ENCODE results near the gene DAAM2. TPM values are rescaled to one million over a fixed set of nuclear protein-coding genes. Genes with fewer than 3 reads are reported as not detected.

The DAAM2 gene
- polyA plus RNA-seq, 3 donors, result not detected

DNA sequence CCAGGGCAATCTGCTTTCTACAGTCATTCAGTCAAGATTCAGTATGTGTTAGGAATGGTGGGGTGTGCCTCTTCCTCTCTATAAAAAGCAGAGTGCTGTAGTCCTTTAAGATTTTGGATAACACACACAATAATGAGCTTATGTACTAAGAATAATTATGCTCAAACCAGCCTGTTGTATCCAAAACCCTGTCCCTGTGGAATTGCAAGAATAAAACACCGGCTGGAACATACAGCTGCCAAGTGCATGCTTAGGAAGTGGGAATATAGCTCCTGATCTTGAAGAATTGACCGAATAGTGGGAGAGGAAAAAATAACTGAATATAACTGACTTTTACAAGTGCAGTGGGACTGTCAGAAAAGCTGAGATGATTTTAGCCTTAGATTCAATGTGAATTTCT, 143.1 kb downstream of the DAAM2 start:
- WGBS (ENCODE audit: insufficient coverage), result no CpG with 5 or more reads among the region's 2 CpGs
- H3K9me3 ChIP-seq (replicated peaks in 1 of 2; ENCODE audit: control insufficient read depth in 1 of 2, insufficient read depth in 1 of 2, low read length in 2 of 2), result no peaks in the 10 kb centered on the region
- no peak overlapping the region for H3K4me3 ChIP-seq (replicated peaks in 1 of 3; ENCODE audit: low read depth in 2 of 3, low read length in 3 of 3)
- TF ChIP-seq, protein P1, sequence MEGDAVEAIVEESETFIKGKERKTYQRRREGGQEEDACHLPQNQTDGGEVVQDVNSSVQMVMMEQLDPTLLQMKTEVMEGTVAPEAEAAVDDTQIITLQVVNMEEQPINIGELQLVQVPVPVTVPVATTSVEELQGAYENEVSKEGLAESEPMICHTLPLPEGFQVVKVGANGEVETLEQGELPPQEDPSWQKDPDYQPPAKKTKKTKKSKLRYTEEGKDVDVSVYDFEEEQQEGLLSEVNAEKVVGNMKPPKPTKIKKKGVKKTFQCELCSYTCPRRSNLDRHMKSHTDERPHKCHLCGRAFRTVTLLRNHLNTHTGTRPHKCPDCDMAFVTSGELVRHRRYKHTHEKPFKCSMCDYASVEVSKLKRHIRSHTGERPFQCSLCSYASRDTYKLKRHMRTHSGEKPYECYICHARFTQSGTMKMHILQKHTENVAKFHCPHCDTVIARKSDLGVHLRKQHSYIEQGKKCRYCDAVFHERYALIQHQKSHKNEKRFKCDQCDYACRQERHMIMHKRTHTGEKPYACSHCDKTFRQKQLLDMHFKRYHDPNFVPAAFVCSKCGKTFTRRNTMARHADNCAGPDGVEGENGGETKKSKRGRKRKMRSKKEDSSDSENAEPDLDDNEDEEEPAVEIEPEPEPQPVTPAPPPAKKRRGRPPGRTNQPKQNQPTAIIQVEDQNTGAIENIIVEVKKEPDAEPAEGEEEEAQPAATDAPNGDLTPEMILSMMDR (IDR thresholded peaks at IDR 0.05), result no peak
- H2AFZ ChIP-seq (ENCODE audit: insufficient read depth, low read depth, low read length, poor library complexity, severe bottlenecking), result no peak overlapping the region
- no peak overlapping the region for H3K4me2 ChIP-seq (replicated peaks; ENCODE audit: extremely low read depth, low read length, poor library complexity, severe bottlenecking)
- H3K27me3 Mint-ChIP-seq (ENCODE audit: low read depth in 3 of 3), result peaks cover 33 to 39% (median 36%) of the 10 kb centered on the region in 3 donors
- no peak overlapping the region for H3K4me3 Mint-ChIP-seq
- DNase-seq, result no peak
- no peaks in the 10 kb centered on the region for H4K20me1 ChIP-seq (ENCODE audit: insufficient read depth, low read length)
- peaks cover 23 to 40% of the 10 kb centered on the region in 2 donors for H3K27me3 ChIP-seq (ENCODE audit: control insufficient read depth in 2 of 2, insufficient read depth in 2 of 2, low read length in 2 of 2)
- peaks cover 0 to 6% of the 10 kb centered on the region in 2 donors for H3K4me1 ChIP-seq (ENCODE audit: control insufficient read depth in 1 of 2, insufficient read depth in 2 of 2, low read length in 2 of 2)
- H3K79me2 ChIP-seq (ENCODE audit: insufficient read depth, low read length), result no peaks in the 10 kb centered on the region
- peaks cover 2% of the 10 kb centered on the region for H3K4me1 Mint-ChIP-seq
- intact Hi-C loops (cut with micrococcal nuclease), result no loop called here
- H3K27ac Mint-ChIP-seq, result no peak overlapping the region
- H3K36me3 Mint-ChIP-seq, result no peaks in the 10 kb centered on the region
- H3K27ac ChIP-seq (ENCODE audit: low read depth in 1 of 2, low read length in 2 of 2), result no peak overlapping the region
- no peaks in the 10 kb centered on the region for H3K36me3 ChIP-seq (replicated peaks in 1 of 2; ENCODE audit: control insufficient read depth in 1 of 2, insufficient read depth in 2 of 2, low read length in 2 of 2)
- peaks cover 0 to 9% (median 0%) of the 10 kb centered on the region in 7 donors for H3K9me3 Mint-ChIP-seq
- H3K9ac ChIP-seq (ENCODE audit: insufficient read depth, low read length, poor library complexity, severe bottlenecking), result no peak overlapping the region

DNA sequence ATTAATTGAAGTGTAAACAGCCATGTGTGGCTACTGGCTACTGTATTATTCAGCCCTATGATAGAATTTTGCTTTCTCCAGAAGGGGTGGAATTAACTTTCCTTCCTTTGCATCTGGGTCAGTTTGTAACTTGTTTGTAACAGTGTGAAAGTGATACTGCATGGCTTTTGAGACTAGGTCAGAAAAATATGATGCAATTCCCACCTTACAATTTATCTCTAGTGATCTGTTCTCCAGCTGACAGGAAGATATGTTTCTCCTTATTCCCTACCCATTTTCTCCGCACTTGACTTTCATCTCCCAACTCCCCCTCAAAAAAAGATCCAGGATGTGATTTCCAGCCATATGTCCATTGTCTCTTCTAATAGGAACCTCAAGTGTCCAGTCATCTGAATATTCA, 144.7 kb downstream of the DAAM2 start:
- Histone ChIP-seq H3K4me3 (replicated peaks in 1 of 3; ENCODE audit: low read depth in 2 of 3, low read length in 3 of 3) (no peak overlapping the region), H4K20me1 (ENCODE audit: insufficient read depth, low read length) (no peaks in the 10 kb centered on the region), H2AFZ (ENCODE audit: insufficient read depth, low read depth, low read length, poor library complexity, severe bottlenecking) (no peak overlapping the region), H3K27ac (ENCODE audit: low read depth in 1 of 2, low read length in 2 of 2) (no peak overlapping the region), H3K9me3 (replicated peaks in 1 of 2; ENCODE audit: control insufficient read depth in 1 of 2, insufficient read depth in 1 of 2, low read length in 2 of 2) (no peaks in the 10 kb centered on the region), H3K36me3 (replicated peaks in 1 of 2; ENCODE audit: control insufficient read depth in 1 of 2, insufficient read depth in 2 of 2, low read length in 2 of 2) (no peaks in the 10 kb centered on the region), H3K4me2 (replicated peaks; ENCODE audit: extremely low read depth, low read length, poor library complexity, severe bottlenecking) (no peak overlapping the region), H3K27me3 (ENCODE audit: control insufficient read depth in 2 of 2, insufficient read depth in 2 of 2, low read length in 2 of 2) (peaks cover 23 to 40% of the 10 kb centered on the region in 2 donors), H3K4me1 (ENCODE audit: control insufficient read depth in 1 of 2, insufficient read depth in 2 of 2, low read length in 2 of 2) (peaks cover 0 to 6% of the 10 kb centered on the region in 2 donors), H3K79me2 (ENCODE audit: insufficient read depth, low read length) (no peaks in the 10 kb centered on the region), H3K9ac (ENCODE audit: insufficient read depth, low read length, poor library complexity, severe bottlenecking) (no peak overlapping the region)
- no peak for DNase-seq
- TF ChIP-seq, protein P1 (IDR thresholded peaks at IDR 0.05), result no peak
- peaks cover 0 to 9% (median 0%) of the 10 kb centered on the region in 7 donors for H3K9me3 Mint-ChIP-seq
- H3K4me1 Mint-ChIP-seq, result peaks cover 2% of the 10 kb centered on the region
- WGBS (ENCODE audit: insufficient coverage), result 100% methylated on average over 1 of the region's 1 CpG
- intact Hi-C loops (cut with micrococcal nuclease), result no loop called here
- H3K27me3 Mint-ChIP-seq (ENCODE audit: low read depth in 3 of 3), result peaks cover 34 to 38% (median 37%) of the 10 kb centered on the region in 3 donors
- no peak overlapping the region for H3K4me3 Mint-ChIP-seq
- H3K36me3 Mint-ChIP-seq, result no peaks in the 10 kb centered on the region
- H3K27ac Mint-ChIP-seq, result no peak overlapping the region

Data from CD14-positive monocyte (primary cell).